HAP-1 (cell line): Measurements from ENCODE around the gene TDRD5.

Source experiments
- DNase-seq, 2 experiments: peaks; one replicate each; pipeline ENCODE4 v3.0.0-alpha.2; 2016 to 2020; ENCODE audit warnings: low spot score in 2 of 2
- H3K27me3 ChIP-seq: fragments of 250-450 bp; sonication (Bioruptor Pico); 2 replicates; pipeline ENCODE4 v1.5.1; 2020; ENCODE audit warnings: low read depth, mild to moderate bottlenecking, moderate library complexity
- H3K36me3 ChIP-seq: fragments of 250-450 bp; sonication (Bioruptor Pico); replicated peaks from 2 replicates; pipeline ENCODE4 v1.5.1; 2020; ENCODE audit warnings: mild to moderate bottlenecking
- H3K4me1 ChIP-seq: fragments of 250-450 bp; sonication (Bioruptor Pico); 2 replicates; pipeline ENCODE4 v1.5.1; 2020; ENCODE audit warnings: mild to moderate bottlenecking
- H3K4me3 ChIP-seq: fragments of 250-450 bp; sonication (Bioruptor Pico); 2 replicates; pipeline ENCODE4 v1.5.1; 2020; ENCODE audit warnings: mild to moderate bottlenecking, moderate library complexity
- H3K9me3 ChIP-seq: fragments of 250-450 bp; sonication (Bioruptor Pico); 2 replicates; pipeline ENCODE4 v1.5.1; 2020; ENCODE audit warnings: mild to moderate bottlenecking, moderate library complexity
- in situ Hi-C: fragments of 300-500 bp; cut with MboI; formaldehyde crosslinking; loops from 3 replicates; pipeline ENCODE4 v1.14.3; 2020; ENCODE audit warnings: low sequenced_read_pairs, inconsistent platforms, mixed read lengths

TDRD5 gene

GRCh38 chr1:179591592-179592580 is at the start of gene TDRD5:
TSS of gene TDRD5 (plus strand) at chr1:179591832. CDS start at chr1:179592616, 784 bp downstream.
- H3K4me3 ChIP-seq: no peak within 1 kb of the TSS

GRCh38 chr1:179545321-179545720 is 46.3 kb upstream of the TDRD5 start:
- Histone ChIP-seq H3K4me1 (no peaks in the 10 kb centered on the region), H3K27me3 (0 out of 2 replicates have a peak, but pooled peaks cover 2% of the 10 kb centered on the region), H3K9me3 (no peaks in the 10 kb centered on the region), H3K36me3 (no peaks in the 10 kb centered on the region), H3K4me3 (no peak overlapping the region)
- DNase-seq: no peak
- in situ Hi-C loops: no loop called here

More at GRCh38 chr1:179591592-179592580, at the start of gene TDRD5:
- H3K9me3 ChIP-seq: no peaks in the 10 kb centered on the region
- 0 out of 2 replicates have a peak, but pooled peaks cover 2% of the 10 kb centered on the region for H3K27me3 ChIP-seq
- DNase-seq: no peak
- no peaks in the 10 kb centered on the region for H3K36me3 ChIP-seq
- in situ Hi-C loops: no loop called here
- H3K4me1 ChIP-seq: no peaks in the 10 kb centered on the region

- in situ Hi-C loops: no loop called here
- H3K9me3 ChIP-seq: no peaks in the 10 kb centered on the region
- no peaks in the 10 kb centered on the region for H3K27me3 ChIP-seq
- no peaks in the 10 kb centered on the region for H3K4me1 ChIP-seq
- DNase-seq: no peak
- no peak overlapping the region for H3K4me3 ChIP-seq
- H3K36me3 ChIP-seq: no peaks in the 10 kb centered on the region
These were observed 44.6 kb upstream of the TDRD5 start for GRCh38 chr1:179547021-179547535.

- in situ Hi-C loops: no loop called here
- Histone ChIP-seq H3K9me3 (no peaks in the 10 kb centered on the region), H3K36me3 (no peaks in the 10 kb centered on the region), H3K4me1 (no peaks in the 10 kb centered on the region), H3K27me3 (no peaks in the 10 kb centered on the region), H3K4me3 (no peak overlapping the region)
- no peak for DNase-seq
These were observed 42.8 kb upstream of the TDRD5 start for GRCh38 chr1:179548666-179549367.

- no peaks in the 10 kb centered on the region for H3K9me3 ChIP-seq
- no peak overlapping the region for H3K4me3 ChIP-seq
- no peaks in the 10 kb centered on the region for H3K36me3 ChIP-seq
- no peak for DNase-seq
- H3K4me1 ChIP-seq: no peaks in the 10 kb centered on the region
- H3K27me3 ChIP-seq: no peaks in the 10 kb centered on the region
- in situ Hi-C loops: no loop called here
These were observed 42.3 kb upstream of the TDRD5 start for GRCh38 chr1:179549368-179549700.

- in situ Hi-C loops: no loop called here
These were observed 40.6 kb upstream of the TDRD5 start for GRCh38 chr1:179550746-179551682.

GRCh38 chr1:179554427-179554826 is 37.2 kb upstream of the TDRD5 start:
- H3K4me3 ChIP-seq: no peak overlapping the region
- in situ Hi-C loops: no loop called here
- no peaks in the 10 kb centered on the region for H3K27me3 ChIP-seq
- no peak for DNase-seq
- no peaks in the 10 kb centered on the region for H3K4me1 ChIP-seq
- no peaks in the 10 kb centered on the region for H3K9me3 ChIP-seq
- no peaks in the 10 kb centered on the region for H3K36me3 ChIP-seq

More at GRCh38 chr1:179550746-179551682, 40.6 kb upstream of the TDRD5 start:
- no peak overlapping the region for H3K4me3 ChIP-seq
- H3K27me3 ChIP-seq: no peaks in the 10 kb centered on the region
- DNase-seq: no peak
- H3K36me3 ChIP-seq: no peaks in the 10 kb centered on the region
- no peaks in the 10 kb centered on the region for H3K4me1 ChIP-seq
- no peaks in the 10 kb centered on the region for H3K9me3 ChIP-seq

- Histone ChIP-seq H3K9me3 (no peaks in the 10 kb centered on the region), H3K27me3 (no peaks in the 10 kb centered on the region), H3K36me3 (no peaks in the 10 kb centered on the region), H3K4me3 (no peak overlapping the region), H3K4me1 (no peaks in the 10 kb centered on the region)
- in situ Hi-C loops: no loop called here
- DNase-seq: no peak
These were observed 33.6 kb upstream of the TDRD5 start for GRCh38 chr1:179558078-179558477.

- Histone ChIP-seq H3K9me3 (no peaks in the 10 kb centered on the region), H3K36me3 (no peaks in the 10 kb centered on the region), H3K4me1 (no peaks in the 10 kb centered on the region), H3K4me3 (no peak within 1 kb of the TSS), H3K27me3 (peaks cover 25% of the 10 kb centered on the region)
- no peak for DNase-seq
- in situ Hi-C loops: no loop called here
These were observed 15.9 kb upstream of the TDRD5 start, which contains the start of gene NPHS2 for GRCh38 chr1:179575497-179576314. TSS of gene NPHS2 (minus strand) at chr1:179575948. CDS start at chr1:179575864, 84 bp downstream.

GRCh38 chr1:179576509-179576908 is 15.1 kb upstream of the TDRD5 start:
- no peaks in the 10 kb centered on the region for H3K4me1 ChIP-seq
- no peak for DNase-seq
- H3K4me3 ChIP-seq: no peak overlapping the region
- peaks cover 25% of the 10 kb centered on the region for H3K27me3 ChIP-seq
- H3K9me3 ChIP-seq: no peaks in the 10 kb centered on the region
- in situ Hi-C loops: no loop called here
- no peaks in the 10 kb centered on the region for H3K36me3 ChIP-seq

GRCh38 chr1:179583771-179584320 is 7.8 kb upstream of the TDRD5 start:
- no peak overlapping the region for H3K4me3 ChIP-seq
- H3K9me3 ChIP-seq: no peaks in the 10 kb centered on the region
- no peaks in the 10 kb centered on the region for H3K27me3 ChIP-seq
- H3K36me3 ChIP-seq: no peaks in the 10 kb centered on the region
- no peak for DNase-seq
- in situ Hi-C loops: no loop called here
- no peaks in the 10 kb centered on the region for H3K4me1 ChIP-seq

GRCh38 chr1:179586107-179586823 is 5.4 kb upstream of the TDRD5 start:
- H3K4me3 ChIP-seq: no peak overlapping the region
- no peaks in the 10 kb centered on the region for H3K36me3 ChIP-seq
- H3K4me1 ChIP-seq: no peaks in the 10 kb centered on the region
- no peak for DNase-seq
- in situ Hi-C loops: no loop called here
- no peaks in the 10 kb centered on the region for H3K27me3 ChIP-seq
- no peaks in the 10 kb centered on the region for H3K9me3 ChIP-seq
